Prostate gland (tissue), 2 donors: ENCODE measurements around the gene MAVS. TPM values are rescaled to one million over a fixed set of nuclear protein-coding genes. Genes with fewer than 3 reads are reported as not detected.

Source experiments
- DNase-seq: peaks from one replicate; pipeline ENCODE4 v3.0.0-alpha.2; 2019; ENCODE audit warnings: low spot score
- H3K27ac ChIP-seq, 2 donors: fragments of 200-600 bp; sonication (generic); 2 replicates each; pipeline ENCODE4 v1.5.1; 2017 to 2019
- H3K27me3 ChIP-seq: fragments of 200-600 bp; sonication (generic); replicated peaks from 2 replicates; pipeline ENCODE4 v1.5.1; 2019; ENCODE audit not compliant: insufficient read depth
- H3K36me3 ChIP-seq, 2 donors: fragments of 200-600 bp; sonication (generic); 1 replicate in 1 of 2; 2 replicates in 1 of 2; pipeline versions ENCODE4 v1.5.1 to v1.8.1; 2017 to 2019
- H3K4me1 ChIP-seq: fragments of 200-600 bp; sonication (generic); replicated peaks from 2 replicates; pipeline ENCODE4 v1.5.1; 2019
- H3K4me3 ChIP-seq, 2 donors: fragments of 200-600 bp; sonication (generic); 2 replicates each; pipeline ENCODE4 v1.5.1; 2017 to 2019
- H3K9me3 ChIP-seq: fragments of 200-600 bp; sonication (generic); 2 replicates; pipeline ENCODE4 v1.5.1; 2017
- POLR2A ChIP-seq: fragments of 450-650 bp; IDR thresholded peaks from one replicate; pipeline ENCODE4 v1.6.1; 2016; ENCODE audit warnings: antibody characterized with exemption, mild to moderate bottlenecking
- POLR2AphosphoS5 ChIP-seq: sonication (generic); formaldehyde crosslinking; IDR thresholded peaks from one replicate; pipeline ENCODE4 v1.6.1; 2017; ENCODE audit warnings: antibody characterized with exemption
- WGBS: methylation state at CpG from one replicate; pipeline ENCODE4 v1.1.5; 2018; 5-methylcytosine and 5-hydroxymethylcytosine counted together
- intact Hi-C: fragments of 100-400 bp; cut with DNase I; formaldehyde crosslinking; loops from one replicate; pipeline ENCODE4 v1.14.2; 2022
- total RNA-seq, 2 donors: library from RNA; depleted of rRNA; stranded (reverse); fragments of >200 nt; gene quantifications; one replicate each; pipeline ENCODE4 v1.1.0, GENCODE V29; 2016
- TF ChIP-seq, protein P1 (sequence below), 4 experiments: fragments of 200-600 bp in 2 of 4; fragments of 450-650 bp in 2 of 4; sonication (generic) in 2 of 4; IDR thresholded peaks; 1 replicate in 3 of 4; 2 replicates in 1 of 4; pipeline ENCODE4 v1.5.1; 2016 to 2019; ENCODE audit warnings: antibody characterized with exemption in 4 of 4, mild to moderate bottlenecking in 2 of 4, moderate library complexity in 2 of 4

MAVS gene
- total RNA-seq: 10 to 100 TPM; 26.7 to 40.2 TPM

GRCh38 chr20:3846740-3847428 lies at the start of gene MAVS:
Gene MAVS, plus strand, starts transcription at chr20:3846834. Its CDS starts 7,791 bp downstream, at chr20:3854625.
- H3K9me3 ChIP-seq: no peaks in the 10 kb centered on the region
- H3K27ac ChIP-seq: peak within 1 kb of the TSS; percentile 87 to 89
- peak within 1 kb of the TSS; percentile 90 to 97 for H3K4me3 ChIP-seq
- H3K4me1 ChIP-seq: peaks cover 4% of the 10 kb centered on the region
- DNase-seq: peak; percentile 87
- TF ChIP-seq POLR2AphosphoS5: peak; percentile 64
- peak; percentile 79 for TF ChIP-seq POLR2A
- TF ChIP-seq, protein P1, sequence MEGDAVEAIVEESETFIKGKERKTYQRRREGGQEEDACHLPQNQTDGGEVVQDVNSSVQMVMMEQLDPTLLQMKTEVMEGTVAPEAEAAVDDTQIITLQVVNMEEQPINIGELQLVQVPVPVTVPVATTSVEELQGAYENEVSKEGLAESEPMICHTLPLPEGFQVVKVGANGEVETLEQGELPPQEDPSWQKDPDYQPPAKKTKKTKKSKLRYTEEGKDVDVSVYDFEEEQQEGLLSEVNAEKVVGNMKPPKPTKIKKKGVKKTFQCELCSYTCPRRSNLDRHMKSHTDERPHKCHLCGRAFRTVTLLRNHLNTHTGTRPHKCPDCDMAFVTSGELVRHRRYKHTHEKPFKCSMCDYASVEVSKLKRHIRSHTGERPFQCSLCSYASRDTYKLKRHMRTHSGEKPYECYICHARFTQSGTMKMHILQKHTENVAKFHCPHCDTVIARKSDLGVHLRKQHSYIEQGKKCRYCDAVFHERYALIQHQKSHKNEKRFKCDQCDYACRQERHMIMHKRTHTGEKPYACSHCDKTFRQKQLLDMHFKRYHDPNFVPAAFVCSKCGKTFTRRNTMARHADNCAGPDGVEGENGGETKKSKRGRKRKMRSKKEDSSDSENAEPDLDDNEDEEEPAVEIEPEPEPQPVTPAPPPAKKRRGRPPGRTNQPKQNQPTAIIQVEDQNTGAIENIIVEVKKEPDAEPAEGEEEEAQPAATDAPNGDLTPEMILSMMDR (IDR thresholded peaks at IDR 0.05): peak in 1 of 4 experiments; percentile 28
- intact Hi-C loops: loop anchor here (2.0 to 10.0 kb wide), 2 partner anchors 26 to 172 kb away; partner anchors contain the start of gene AP5S1
- H3K36me3 ChIP-seq: no peaks in the 10 kb centered on the region
- no peaks in the 10 kb centered on the region for H3K27me3 ChIP-seq
- under 1% methylated on average over 67 of the region's 72 CpGs for WGBS

GRCh38 chr20:3797226-3797545 lies 49.4 kb upstream of the MAVS start:
- Histone ChIP-seq H3K9me3 (no peaks in the 10 kb centered on the region), H3K36me3 (no peaks in the 10 kb centered on the region), H3K27me3 (no peaks in the 10 kb centered on the region), H3K4me1 (no peaks in the 10 kb centered on the region), H3K27ac (no peak overlapping the region), H3K4me3 (no peak overlapping the region)
- WGBS: 80% methylated on average over 5 of the region's 5 CpGs
- no peak for DNase-seq
- TF ChIP-seq POLR2AphosphoS5 (no peak), POLR2A (no peak)
- TF ChIP-seq, protein P1 (IDR thresholded peaks at IDR 0.05): no peak
- intact Hi-C loops: no loop called here

GRCh38 chr20:3797592-3798372 lies 48.9 kb upstream of the MAVS start:
- 74% methylated on average over 19 of the region's 19 CpGs for WGBS
- TF ChIP-seq, protein P1 (IDR thresholded peaks at IDR 0.05): no peak
- TF ChIP-seq POLR2AphosphoS5: no peak
- TF ChIP-seq POLR2A: no peak
- no peaks in the 10 kb centered on the region for H3K36me3 ChIP-seq
- intact Hi-C loops: no loop called here
- no peaks in the 10 kb centered on the region for H3K27me3 ChIP-seq
- H3K4me3 ChIP-seq: no peak overlapping the region
- no peaks in the 10 kb centered on the region for H3K9me3 ChIP-seq
- DNase-seq: no peak
- H3K4me1 ChIP-seq: no peaks in the 10 kb centered on the region
- no peak overlapping the region for H3K27ac ChIP-seq

DNA sequence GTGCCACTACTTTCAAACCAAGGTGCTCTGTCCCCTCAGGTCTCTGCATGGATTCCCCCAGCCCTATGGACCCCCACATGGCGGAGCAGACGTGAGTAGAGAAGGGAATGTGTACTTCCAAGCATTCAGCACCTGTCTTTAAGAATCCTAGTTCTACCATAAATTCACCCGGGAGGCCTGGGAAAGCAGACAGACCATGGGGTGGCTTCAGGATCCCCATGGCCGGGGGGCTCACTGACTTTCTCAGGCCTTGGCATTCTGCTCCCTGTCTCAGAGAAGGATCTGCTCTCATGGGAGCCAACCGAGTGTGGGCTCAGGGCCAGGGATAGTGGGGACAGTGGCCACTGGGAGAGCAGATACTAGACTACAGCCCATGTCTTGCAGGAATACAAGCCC lies 48.3 kb upstream of the MAVS start:
- Histone ChIP-seq H3K36me3 (no peaks in the 10 kb centered on the region), H3K4me3 (no peak overlapping the region), H3K9me3 (no peaks in the 10 kb centered on the region), H3K4me1 (no peaks in the 10 kb centered on the region), H3K27ac (no peak overlapping the region), H3K27me3 (no peaks in the 10 kb centered on the region)
- TF ChIP-seq POLR2AphosphoS5 (no peak), POLR2A (no peak)
- TF ChIP-seq, protein P1 (IDR thresholded peaks at IDR 0.05): no peak
- 79% methylated on average over 5 of the region's 5 CpGs for WGBS
- no peak for DNase-seq
- intact Hi-C loops: no loop called here
